ENCODE results near the gene GPR18. TPM values are rescaled to one million over a fixed set of nuclear protein-coding genes. Genes with fewer than 3 reads are reported as not detected.

GPR18 gene
- total RNA-seq, 1 experiment from 2014 or later, result not detected

DNA sequence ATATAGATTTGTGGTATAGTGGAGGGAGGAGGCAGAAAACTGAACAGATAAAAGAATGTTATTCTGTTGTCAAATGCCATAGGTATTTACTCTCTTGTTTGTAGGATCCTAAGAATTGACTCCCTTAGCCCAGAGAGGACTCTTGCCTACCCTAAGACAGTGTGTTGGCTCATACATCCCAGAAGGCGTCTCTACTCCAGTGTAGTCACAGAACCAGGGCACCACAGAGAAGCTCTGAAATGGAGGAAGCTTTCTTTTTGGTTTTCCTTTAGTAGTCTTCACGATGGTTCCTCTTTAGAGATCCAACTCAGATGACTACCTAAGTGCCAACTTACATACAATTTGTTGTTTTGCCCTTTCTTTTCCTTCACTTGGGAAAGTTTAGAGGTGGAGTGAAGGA lies 35.0 kb upstream of the GPR18 start:
- DNase-seq (ENCODE audit: low spot score), result no peak

DNA sequence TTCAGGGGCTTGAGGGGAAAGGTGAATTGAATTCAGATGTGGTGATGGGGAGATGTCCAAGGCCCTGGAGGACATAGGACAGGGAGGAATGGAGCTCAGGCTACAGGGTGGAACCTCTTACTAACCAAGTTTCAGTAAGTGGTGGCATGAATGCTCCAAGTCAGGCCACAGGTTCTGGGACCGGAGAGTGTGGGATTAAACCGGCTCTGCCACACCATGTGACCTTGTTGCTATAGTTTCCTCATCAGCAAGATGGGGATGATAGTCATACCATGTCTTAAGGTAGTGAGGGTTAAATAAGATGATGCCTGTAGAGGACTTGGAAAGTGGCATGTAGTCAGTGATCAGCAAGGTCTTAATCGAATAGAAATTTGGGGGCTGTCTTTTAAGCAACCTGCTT lies 32.7 kb upstream of the GPR18 start:
- DNase-seq (ENCODE audit: low spot score), result no peak

DNA sequence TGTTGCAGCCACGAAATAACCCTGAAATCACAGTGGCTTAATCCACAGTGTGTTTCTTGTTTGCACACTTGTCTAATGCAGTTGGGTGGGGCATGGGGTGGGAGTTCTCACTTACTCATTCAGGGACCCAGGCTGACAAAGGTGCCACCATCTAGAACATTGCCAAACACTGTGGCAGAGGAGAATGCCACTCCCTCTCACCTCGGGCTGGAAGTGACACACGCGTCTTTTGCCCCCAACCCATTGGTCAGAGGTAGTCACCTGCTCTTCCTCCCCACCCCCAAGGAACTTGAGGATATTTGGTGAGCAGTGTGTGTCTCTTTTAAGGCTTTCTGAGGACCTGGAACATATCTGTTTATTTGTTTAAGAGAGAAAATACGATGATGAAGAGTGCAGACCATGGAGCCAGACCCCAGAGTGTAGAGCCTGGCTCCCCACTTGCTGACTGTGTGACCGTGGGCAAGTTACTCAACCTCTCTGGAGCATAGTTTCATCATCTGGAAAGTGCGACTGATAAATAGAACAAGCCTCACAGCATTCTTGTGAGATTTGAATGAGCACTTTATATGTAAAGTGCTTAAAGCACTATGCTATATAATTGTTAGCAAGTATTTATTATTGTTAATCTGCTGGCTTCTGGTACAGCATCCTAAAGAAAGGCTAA lies 31.6 kb upstream of the GPR18 start:
- DNase-seq (ENCODE audit: low spot score), result no peak

DNA sequence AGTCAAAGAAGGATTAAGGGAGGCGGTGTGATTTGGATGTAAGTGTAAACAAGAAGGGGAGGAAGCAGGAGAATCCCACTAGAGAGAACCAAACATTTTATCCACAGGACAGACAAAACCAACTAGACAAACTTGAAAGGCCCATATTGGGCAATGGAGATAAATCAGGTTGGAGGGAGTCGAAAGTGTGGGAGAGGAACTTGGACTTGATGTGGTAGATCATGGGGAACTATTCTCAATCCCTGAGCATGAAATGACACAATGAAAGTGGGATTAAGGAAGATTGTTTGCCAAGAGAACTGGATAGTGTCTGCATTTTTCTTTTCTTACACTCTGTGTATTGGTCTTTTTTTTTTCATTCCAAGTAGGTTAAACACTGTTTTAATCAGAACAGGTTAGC lies 31.1 kb upstream of the GPR18 start:
- no peak for DNase-seq (ENCODE audit: low spot score)

DNA sequence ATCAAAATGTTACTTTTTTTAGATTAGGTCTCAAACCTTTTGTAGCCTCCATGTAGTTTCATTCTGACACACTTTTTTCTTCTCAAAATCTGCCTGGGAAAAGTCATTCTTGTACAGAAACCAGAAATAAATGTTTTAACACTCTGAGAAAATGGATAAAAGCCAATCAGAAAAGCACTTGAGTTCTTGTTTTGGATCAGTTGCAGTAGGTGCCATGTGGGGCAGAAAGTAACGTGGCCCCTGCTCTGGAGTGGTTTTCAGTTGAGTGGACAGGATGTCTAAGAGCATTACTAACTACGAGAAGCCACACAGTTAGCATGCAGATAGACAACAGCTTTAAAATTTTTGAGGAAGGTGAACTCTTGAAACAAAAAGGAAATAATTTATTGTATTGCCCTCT lies 29.9 kb upstream of the GPR18 start:
- DNase-seq (ENCODE audit: low spot score), result no peak

DNA sequence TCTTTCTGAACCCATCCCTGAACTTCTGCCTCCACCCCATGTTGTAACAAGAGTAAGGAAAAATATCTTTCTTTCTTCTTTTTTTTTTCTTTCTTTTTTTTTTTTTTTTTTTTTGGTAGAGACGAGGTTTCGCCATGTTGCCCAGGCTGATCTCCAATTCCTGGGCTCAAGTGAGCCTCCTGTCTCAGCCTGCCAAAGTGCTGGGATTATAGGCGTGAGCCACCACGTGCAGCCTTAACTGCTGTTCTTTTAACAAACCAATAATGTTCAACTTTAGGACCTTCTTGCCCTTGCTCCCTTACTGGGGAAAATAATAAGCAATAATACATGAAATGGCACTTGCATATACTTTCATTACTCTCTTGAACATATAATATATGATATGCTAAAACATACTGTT lies 29.4 kb upstream of the GPR18 start:
- DNase-seq (ENCODE audit: low spot score), result no peak

DNA sequence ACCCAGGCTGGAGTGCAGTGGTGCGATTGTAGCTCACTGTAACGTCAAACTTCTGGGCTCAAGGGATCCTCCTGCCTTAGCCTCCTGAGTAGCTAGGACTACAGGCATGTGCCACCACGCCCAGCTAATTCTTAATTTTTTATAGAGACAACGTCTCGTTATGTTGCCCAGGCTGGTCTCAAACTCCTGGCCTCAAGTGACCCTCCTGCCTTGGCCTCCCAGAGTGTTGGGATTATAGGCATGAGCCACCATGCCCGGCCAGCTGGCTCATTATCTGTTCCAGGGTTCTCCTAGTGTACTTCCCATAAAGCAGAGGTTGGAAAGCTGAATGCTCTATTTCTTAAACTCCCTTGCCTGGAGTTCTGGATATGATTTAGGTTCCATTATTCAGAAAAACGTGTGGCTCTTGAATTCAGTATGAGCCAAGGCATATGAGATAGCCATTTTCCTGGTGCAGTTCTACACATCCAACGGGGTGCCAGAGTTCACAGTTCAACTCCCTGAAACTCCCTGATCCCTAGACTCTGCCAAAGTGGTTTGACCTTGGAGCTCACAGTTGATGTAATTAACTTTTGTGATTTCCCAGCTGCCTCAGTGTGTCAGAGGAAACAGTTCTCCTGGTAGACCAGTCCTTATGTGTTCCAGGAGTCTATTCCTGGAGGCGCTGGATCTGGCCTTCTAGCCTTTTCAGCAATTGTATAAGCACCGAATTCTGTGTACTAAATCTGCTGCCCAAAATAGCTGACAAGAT lies 27.4 kb upstream of the GPR18 start:
- no peak for DNase-seq (ENCODE audit: low spot score)

DNA sequence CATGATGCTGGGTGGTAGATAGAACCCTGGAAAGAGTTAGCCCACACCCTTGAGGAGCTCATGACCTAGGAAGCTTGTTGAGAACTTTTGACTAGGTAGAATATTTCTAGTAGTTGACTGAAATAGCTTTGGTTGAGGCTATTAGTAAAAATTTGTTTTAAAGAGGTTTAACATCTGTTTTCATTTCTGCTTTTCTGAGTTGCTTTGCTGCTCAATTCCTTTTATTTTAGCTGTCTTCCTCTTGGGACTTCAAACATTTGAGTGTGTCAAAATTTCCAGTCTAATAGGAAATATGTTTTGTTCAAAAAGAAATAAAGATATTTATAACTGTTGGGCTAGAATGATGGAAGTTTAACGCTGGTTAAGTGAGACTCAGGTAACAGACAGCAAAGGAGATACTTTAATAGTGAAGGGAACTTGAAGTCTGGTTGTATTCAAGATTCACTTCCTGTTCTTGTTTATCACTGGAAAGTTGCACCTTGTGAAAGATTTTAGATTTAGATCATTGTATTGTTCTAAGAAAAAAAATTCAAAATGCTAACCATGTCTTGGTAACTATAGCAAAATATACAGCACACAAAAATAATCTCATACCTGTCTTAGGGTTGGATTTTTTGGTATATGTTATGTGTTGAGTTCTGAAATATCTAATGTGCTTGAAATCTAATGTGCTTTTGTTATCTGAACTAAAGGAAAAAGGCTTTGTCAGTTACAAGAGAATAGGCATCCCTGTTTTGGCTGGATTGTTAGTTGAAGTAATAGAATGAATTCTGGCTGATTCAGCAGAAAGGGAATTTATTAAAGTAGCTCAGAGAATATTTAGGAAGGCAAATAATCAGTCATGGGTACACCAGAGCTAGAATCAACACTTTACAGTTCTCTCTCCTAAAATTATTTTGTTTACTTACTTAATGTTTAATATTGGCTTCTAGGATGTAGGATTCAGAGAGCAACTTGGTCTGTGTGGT lies 24.4 kb upstream of the GPR18 start:
- DNase-seq (ENCODE audit: low spot score), result no peak

DNA sequence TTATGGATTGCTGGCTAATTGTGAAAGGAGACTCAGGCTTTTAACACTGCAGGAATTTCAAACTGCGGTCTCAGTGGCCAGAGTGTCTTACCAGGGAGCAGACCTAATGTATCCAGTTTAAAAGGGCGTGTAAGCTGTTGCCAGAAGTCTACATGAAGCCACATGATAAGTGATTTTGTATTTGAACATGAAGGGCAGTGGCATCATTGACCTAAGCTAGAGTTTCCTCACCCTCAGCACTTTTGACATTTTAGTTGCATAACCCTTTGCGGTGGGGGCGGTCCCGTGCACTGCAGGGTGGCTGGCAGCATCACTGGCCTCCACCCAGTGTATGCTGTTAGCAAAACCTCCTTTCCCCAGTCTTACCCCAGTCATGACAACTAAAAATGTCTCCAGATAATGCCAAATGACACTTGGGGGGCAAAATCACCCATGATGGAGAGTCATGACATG lies 23.7 kb upstream of the GPR18 start:
- no peak for DNase-seq (ENCODE audit: low spot score)

DNA sequence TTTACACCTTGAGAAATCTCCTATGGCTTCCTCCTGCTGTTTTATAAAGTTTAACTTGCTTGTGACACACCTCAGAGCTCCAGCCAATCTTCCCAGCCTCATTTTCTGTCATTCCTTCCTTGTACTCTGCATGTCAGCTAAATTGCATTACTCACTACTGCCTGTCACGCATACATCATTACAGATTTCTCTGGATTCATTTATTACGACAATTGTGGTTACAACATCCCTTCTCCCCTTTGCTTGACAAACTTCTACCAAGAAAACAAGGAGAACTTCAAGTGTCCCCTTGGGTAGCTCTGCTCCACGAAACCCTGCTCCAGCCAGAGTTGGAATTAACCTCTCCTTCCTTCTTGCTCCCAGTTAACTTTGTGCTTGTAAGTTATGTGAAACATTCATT lies 22.0 kb upstream of the GPR18 start:
- no peak for DNase-seq (ENCODE audit: low spot score)

DNA sequence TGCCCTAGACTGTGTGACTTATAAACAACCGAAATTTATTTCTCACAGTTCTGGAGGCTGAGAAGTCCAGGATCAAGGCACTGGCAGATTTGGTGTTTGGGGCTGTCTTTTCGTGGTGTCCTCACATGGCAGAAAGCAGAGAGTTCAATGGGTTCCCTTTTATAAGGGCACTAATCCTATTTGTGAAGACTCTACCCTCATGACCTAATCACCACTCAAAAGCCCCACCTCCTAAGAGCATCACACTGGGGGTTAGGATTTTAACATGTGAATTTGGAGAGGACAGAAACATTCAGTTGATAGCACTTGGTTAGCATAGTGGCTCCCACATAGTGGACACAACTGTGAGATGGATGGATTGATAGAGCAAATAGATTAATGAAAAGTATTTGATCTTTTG lies 21.5 kb upstream of the GPR18 start:
- DNase-seq (ENCODE audit: low spot score), result no peak

DNA sequence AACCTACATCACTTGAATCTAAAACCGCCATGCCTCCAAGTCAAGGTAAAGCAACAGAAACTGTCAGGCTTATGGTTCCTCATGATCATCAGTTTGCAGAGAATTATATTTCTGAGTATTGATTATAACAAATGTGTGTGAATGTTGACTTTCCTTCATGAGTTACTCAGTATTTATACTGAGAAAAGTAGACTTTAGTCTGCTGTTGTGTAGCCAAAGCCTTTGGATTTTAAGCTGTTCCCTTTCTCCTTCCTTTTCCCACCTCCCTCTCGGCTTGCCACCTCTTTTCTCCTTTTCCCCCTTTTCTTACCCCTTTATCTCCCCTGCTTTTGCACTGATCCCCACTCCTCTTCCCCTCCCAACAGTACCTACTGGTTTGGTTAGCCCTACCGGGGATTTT lies 20.7 kb upstream of the GPR18 start:
- DNase-seq (ENCODE audit: low spot score), result no peak

DNA sequence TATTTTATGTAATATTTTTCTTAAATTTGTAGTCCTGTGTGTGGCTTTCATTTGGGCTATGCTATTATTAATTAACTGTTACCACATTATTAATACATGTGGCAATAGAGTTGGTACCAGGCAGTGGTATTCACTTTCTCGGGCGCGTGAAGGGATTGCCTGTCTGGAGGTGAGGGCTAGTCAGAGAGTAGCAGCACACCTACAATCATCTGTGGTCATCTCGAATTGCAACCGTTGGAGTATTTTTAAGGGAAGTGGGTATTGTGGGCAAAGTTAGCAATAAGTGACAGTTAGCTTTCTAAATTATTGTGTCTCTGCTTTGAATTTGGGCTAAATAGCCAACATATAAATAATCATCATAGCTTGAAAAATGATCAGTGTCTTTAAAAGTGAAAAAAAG lies 20.0 kb upstream of the GPR18 start:
- DNase-seq (ENCODE audit: low spot score), result no peak

DNA sequence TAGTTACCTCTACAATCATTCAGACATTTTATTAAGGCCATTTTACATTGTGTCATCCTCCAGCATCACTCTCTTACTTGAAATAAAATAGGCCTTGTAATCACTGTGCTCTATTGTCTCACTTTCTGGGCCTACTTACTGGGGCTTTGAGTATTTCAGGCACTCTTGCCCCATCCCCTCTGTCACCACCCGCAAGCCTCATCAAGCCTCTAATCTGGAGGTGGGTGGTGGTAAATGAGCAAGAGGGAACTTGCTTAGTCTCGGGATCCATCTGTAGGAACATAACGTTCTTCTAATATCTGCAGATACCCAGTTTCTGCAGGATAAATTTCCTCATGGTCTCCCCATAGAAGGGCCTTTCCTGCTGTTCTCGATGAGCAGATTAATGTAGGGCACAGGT lies 19.4 kb upstream of the GPR18 start:
- DNase-seq (ENCODE audit: low spot score), result no peak

DNA sequence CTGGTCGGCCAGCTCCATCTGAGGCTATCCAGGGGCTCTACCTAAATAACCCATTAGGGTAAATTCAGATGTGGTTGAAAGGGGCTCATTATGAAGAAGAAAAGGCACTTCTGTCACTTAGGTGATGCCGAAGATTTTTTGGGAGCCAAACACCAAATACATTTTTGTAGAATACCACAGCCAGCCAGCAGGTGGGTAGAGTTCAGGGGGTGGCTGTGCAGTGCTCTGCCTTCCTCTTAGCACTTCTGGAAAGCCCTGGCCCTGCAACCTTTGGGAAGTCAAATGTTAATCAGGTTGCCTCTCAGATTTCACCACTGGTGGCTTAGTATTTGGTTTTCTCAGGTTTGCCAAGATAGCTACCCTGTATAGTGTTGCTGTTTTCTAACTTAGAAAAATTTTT lies 18.5 kb upstream of the GPR18 start:
- no peak for DNase-seq (ENCODE audit: low spot score)

DNA sequence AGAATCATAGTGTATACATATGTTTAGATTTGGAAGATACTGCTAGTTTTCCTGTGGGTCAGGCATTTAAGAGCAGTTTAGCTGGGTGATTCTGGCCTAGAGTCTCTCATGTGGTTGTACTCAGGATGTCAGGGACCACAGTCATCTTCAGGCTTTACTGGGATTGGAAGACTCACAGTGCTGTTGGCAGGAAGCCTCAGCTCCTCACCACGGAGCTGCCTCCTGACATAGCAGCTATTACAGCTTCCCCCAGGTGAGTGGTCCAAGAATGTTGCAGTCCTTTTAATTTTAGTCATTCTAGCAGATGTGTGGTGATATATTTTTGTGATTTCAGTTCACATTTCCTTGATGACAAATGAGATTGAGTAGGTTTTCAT lies 16.9 kb upstream of the GPR18 start:
- DNase-seq (ENCODE audit: low spot score), result no peak

DNA sequence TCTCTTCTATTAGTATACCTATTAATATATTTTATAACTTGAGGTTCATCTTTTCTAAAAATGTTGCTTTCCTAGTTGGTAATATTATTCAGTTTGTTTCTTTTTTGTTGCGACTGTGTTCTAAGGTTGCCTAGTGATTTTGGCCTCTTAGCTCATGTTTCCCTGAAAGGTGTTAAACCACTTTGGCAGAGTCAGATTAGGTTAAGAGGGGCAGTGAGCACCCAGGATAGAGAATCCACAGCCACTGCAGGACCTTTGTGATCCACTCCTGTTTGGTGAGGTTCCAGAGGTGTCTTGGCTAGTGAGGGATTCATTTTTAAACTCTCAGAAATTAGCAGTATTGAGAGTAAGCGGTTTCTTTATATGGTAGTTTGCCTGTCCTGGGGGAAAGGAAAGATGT lies 14.9 kb upstream of the GPR18 start:
- no peak for DNase-seq (ENCODE audit: low spot score)

DNA sequence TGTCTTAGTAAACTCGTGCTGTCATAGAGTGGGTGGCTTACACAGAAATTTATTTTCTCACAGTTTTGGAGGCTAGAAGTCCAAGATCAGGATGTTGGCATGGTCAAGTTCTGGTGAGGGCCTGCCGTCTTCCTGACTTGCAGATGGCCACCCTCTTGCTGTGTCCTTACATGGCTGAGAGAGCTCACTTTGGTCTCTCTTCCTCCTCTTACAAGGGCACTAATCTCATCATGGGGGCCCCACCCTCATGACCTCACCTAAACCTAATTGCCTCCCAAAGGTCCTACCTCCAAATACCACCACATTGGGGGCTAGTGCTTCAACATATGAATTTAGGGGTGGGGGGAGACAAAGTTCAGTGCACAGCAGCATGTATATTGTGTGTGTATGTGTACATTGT lies 14.3 kb upstream of the GPR18 start:
- no peak for DNase-seq (ENCODE audit: low spot score)

DNA sequence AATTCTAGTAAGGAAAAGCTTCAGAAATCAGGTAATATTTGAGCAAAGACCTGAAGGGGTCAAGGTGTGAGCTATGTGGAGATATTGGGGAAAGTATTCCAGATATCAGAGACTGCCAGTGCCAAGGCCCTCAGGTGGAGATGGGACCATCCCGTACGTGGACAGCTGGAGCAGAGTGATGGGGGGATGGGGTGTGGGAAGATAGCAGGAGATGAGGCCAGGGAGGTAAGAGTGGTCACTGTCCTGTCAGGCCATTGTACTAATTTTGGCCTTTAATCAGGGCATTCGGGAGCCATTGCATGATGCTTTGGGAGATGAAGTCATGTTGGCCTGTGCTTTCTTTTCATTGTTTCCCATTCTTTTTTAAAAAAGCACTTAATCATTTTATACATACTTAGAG lies 13.1 kb upstream of the GPR18 start:
- DNase-seq (ENCODE audit: low spot score), result no peak

DNA sequence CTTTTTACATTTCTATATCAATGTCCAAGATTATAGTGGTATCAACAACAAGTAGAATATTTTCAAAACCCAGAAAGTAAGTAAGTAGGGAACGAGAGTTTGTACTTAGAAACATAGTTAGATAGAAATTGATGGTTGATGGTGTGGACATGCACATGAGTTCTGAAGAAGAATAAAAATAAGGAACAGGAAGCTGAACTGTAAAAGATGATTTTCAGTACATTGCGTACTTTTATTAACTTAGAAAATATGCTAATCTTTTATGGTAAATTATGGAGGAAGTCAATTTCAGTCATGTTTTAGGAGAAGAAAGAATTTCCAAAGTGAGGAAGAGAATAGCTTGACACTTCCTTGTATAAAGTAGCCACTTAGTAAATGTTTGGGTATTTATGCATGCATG lies 12.3 kb upstream of the GPR18 start:
- DNase-seq (ENCODE audit: low spot score), result no peak

DNA sequence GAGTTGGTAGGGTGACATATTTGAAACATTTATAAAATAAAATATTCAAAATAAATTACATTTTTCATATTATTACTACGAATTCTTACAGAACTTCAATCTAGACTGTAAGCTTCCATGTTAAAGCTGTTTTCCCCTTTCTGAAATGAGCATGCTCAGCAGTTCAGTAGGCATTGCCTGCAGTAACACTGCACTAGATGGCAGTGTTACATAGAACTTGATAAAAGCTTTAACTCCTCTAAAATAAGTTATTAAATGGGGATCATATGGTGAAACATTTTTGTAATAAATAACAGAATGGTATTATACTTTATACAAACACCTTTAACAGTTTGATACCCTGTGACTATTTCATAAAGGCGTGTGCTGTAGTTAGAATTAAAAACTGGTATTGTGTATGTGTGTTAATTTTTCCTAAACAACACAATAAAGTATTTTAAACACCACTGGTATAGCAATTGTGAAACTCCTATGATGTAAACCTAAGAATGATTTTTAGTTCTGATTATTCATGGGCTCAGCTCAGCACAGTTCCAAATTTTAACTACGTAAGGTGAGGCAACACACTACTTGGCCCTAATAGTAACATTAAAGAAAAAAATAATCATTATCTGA lies 11.6 kb upstream of the GPR18 start:
- peak; percentile 68 for DNase-seq (ENCODE audit: low spot score)

DNA sequence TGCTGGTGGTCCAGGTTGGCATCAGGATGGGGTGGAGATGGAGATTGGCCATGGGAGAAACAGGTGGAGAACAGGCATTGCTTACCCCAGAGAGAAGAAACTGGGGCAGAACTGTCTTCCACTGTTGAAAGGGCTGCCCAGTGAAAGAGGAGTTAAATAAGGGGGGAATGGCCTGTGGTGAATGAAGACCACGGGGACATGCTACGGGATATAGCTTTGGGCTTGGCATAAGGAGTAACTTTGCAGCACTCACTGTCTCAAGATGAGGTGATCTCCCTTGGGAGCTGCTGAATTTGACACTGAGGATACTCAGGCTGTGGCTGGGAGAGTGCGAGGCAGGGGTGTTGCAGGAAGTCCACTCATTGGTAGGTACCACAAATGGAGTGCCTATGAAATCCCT lies 10.6 kb upstream of the GPR18 start:
- DNase-seq (ENCODE audit: low spot score), result no peak

Data from HT-29 (cell line).